HG03342 (cell line): ENCODE data around the gene YKT6.
A peak's percentile ranks its signal among the peaks of the same experiment; 100 is the strongest.

Source experiments
- ATAC-seq: cut with Tn5 transposase; IDR thresholded peaks from one replicate; pipeline ENCODE4 v1.9.1; 2021; ENCODE audit warnings: mild to moderate bottlenecking, moderate library complexity; ENCODE audit not compliant: unreplicated experiment

YKT6 gene

GRCh38 chr7:44200699-44201461, at the start of gene YKT6:
TSS of gene YKT6 (plus strand) at chr7:44200978. CDS start at chr7:44201136, 158 bp downstream.
- ATAC-seq: peak; percentile 99

- no peak for ATAC-seq
These were observed 48.8 kb upstream of the YKT6 start for GRCh38 chr7:44151956-44152355.

- no peak for ATAC-seq
These were observed 47.5 kb upstream of the YKT6 start for GRCh38 chr7:44152971-44153947.

GRCh38 chr7:44153948-44154335, 46.8 kb upstream of the YKT6 start:
- no peak for ATAC-seq

- no peak for ATAC-seq
These were observed 46.1 kb upstream of the YKT6 start for GRCh38 chr7:44154703-44155102.

GRCh38 chr7:44155191-44156185, 45.3 kb upstream of the YKT6 start:
- no peak for ATAC-seq

- ATAC-seq: no peak
These were observed 44.2 kb upstream of the YKT6 start for GRCh38 chr7:44156453-44157010.

GRCh38 chr7:44157116-44158080, 43.4 kb upstream of the YKT6 start:
- ATAC-seq: no peak

GRCh38 chr7:44158096-44158872, 42.5 kb upstream of the YKT6 start:
- ATAC-seq: no peak

GRCh38 chr7:44158873-44159631, 41.7 kb upstream of the YKT6 start:
- no peak for ATAC-seq

- ATAC-seq: no peak
These were observed 40.8 kb upstream of the YKT6 start for GRCh38 chr7:44159824-44160630.

GRCh38 chr7:44161371-44161770, 39.4 kb upstream of the YKT6 start:
- ATAC-seq: no peak

GRCh38 chr7:44162179-44162578, 38.6 kb upstream of the YKT6 start:
- ATAC-seq: no peak

- ATAC-seq: no peak
These were observed 37.9 kb upstream of the YKT6 start for GRCh38 chr7:44162785-44163395.

- ATAC-seq: no peak
These were observed 37.2 kb upstream of the YKT6 start for GRCh38 chr7:44163591-44163990.

GRCh38 chr7:44167920-44168319, 32.9 kb upstream of the YKT6 start:
- peak; percentile 67 for ATAC-seq
